H54 (cell line): Measurements from ENCODE around the gene MMEL1.

Experiments
- DNase-seq: peaks from one replicate; pipeline ENCODE4 v3.0.0; 2011; ENCODE audit warnings: low spot score, mixed read lengths; ENCODE audit not compliant: insufficient read length
- FAIRE-seq: peaks from 3 replicates; lab custom pipeline; 2011; peaks lifted over from hg19 to GRCh38; lab: Jason Lieb, UNC
- POLR2A ChIP-seq: IDR thresholded peaks from 2 replicates; pipeline ENCODE4 v1.6.1; 2011; ENCODE audit warnings: low read depth, mild to moderate bottlenecking, low read length

The MMEL1 gene

DNA sequence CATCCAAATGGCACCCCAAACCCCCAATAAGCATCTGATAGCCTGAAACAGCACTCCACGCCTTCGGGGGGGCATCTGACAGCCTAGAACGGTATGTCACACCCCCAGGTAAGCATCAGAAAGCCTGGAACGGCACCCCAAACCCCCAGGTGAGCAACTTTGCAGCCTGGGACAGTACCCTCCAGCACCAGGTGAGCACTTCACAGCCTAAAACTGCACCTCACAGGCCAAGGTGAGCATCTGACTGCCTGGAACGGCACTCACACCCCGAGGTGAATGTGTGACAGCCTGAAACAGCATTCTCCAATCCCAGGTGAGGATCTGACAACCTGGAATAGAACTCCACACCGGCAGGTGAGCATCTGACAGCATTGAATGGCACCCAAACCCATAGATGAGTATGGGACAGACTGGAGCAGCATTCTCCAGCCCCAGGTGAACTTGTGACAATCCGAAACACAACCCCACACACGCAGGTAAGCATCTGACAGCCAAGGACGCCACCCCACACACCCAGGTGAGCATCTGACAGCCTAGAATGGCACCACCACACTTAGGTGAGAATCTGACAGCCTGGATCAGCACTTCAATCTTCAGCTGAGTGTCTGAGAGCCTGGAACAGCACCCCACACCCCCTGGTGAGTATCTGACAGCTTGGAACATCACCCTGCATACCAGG is 18.3 kb upstream of the MMEL1 start:
- FAIRE-seq (no peak), DNase-seq (no peak)
- TF ChIP-seq POLR2A: no peak

DNA sequence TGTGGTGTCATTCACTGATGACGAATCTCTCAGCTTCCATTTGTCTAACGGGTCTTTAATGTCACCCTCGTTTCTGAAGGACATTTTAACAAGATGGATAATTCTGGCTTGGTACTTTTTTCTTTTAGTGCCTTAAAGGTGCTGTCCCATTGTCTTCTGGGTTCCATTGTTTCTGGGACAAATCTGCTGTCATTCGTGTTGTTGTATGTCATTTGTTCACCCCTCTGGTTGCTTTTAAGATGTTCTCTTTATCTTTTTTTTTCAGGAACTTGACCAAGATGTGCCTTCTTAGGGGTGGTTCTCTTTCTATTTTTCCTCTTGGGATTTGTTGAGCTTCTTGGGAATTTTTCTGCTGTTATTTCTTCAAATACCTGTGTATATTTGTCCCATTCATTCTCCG is 14.0 kb upstream of the MMEL1 start:
- TF ChIP-seq POLR2A: no peak
- DNase-seq (no peak), FAIRE-seq (no peak)

DNA sequence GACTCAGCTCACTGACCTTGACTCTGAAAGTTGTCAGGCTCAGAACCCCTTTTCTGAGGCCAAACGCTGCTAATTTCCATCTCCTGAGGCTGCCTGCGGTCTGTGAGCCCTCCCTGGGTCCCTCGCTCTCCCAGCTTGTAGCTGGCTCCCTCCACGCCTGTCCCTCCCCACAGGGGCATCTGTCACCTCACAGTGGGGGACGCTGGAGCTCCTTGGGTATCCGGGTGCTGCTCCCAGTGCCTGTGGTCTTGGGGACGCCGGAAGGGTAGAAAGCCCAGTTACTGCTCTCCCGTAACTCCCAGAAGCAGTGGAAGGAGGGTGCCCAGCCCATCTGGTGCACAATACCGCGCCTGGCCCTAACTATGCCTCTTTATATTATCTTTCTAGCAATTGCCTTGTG is 13.0 kb upstream of the MMEL1 start:
- DNase-seq: no peak
- no peak for FAIRE-seq
- no peak for TF ChIP-seq POLR2A

DNA sequence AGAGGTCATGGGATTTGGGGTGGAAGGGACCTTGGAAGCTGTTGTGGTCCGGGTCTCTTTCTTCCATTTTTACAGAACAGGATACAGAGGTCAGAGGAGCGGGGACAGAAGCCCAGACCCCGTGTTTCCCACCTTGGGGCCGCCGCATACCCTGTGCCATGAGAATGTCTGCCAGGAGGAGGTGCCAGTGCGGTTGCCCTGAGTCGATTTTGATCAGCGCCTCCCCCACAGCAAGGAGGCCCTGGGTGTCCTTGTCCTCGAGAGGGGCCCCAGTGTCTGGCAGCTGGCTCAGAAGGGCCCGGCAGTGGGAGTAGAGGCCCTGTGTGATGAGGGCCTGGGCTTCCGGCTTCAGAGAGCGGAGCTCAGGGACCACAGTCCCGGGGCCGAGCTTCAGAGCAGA is 12.3 kb upstream of the MMEL1 start:
- FAIRE-seq: no peak
- no peak for TF ChIP-seq POLR2A

DNA sequence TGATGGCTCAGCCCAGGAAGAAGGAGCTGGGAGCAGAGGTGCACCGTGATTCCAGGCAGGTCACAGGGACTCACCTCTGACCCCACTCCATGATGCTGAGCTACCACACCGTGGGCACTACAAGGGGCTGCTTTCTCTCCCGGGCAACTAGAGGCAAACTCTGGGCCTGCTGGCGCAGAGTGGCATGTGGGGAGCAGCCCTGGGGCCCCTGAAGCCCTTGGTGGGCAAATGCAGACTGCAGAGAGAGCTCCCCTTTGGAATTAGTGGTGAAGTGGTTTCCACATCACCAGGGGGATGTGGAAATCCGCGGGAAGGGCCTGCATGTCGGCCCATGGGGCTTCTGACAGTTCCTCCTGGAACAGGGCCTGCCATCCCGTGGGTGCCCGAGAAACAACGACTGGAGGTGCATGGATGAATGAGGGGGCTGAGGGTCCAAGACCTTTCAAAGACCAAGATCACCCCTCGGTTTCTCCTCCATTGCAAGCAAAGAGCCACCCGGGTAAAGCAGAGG is 11.8 kb upstream of the MMEL1 start:
- FAIRE-seq (no peak), DNase-seq (no peak)
- no peak for TF ChIP-seq POLR2A

More for the DNA sequence above, 12.3 kb upstream of the MMEL1 start:
- DNase-seq: no peak

DNA sequence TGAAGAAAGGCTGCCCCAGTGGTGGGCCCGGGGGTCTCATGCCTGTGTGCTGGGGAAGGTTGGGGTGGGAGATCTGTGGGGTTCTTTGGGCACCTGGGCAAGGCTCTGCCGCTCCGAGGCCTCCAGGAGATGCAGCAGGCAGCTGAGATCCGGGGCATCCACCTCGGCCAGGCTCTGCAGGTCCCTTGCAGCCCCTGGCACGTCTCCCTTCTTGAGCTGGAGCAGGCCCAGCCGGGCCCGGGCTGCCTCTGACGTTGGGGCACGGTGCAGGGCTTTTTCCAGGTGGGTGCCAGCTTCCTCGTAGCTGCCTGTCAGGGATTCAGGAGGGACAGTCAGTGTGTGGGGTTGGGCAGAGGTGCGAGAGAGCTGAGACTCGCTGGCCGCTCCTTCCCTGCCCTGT is 11.4 kb upstream of the MMEL1 start:
- no peak for FAIRE-seq
- DNase-seq: no peak
- TF ChIP-seq POLR2A: no peak

DNA sequence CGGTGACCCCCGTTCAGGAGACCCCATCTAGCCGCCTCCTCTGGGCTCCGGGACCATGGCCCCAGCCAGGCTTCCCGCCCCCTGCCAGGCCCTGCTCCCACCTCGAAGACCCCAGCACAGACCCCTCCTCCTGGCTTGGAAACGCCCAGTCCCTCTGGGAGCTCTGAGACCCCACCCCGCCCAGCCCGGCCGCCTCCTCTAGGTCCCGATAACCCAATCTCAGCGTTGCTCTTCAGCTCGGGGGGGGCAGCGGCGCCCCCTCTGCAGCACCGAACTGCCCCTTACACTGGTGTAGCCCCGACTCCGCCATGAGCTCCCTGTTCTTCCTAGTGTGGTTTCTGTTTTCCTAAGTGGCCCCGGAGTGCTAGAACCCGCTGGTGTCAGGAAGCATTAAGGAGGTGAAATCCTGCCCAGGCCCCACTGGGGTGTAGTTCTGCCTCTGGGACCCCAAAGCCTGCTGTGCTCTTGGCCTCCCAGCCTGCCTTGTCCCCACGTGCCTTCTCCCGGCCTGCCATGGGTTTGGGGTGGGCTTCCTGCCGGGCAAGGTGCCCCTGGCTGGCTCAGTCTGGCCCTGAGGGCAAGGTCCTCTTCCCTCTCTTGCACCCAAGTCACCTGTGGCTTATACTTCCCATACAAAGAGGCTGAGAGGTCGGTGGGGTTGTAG is 10.7 kb upstream of the MMEL1 start:
- DNase-seq (no peak), FAIRE-seq (no peak)
- TF ChIP-seq POLR2A: no peak

DNA sequence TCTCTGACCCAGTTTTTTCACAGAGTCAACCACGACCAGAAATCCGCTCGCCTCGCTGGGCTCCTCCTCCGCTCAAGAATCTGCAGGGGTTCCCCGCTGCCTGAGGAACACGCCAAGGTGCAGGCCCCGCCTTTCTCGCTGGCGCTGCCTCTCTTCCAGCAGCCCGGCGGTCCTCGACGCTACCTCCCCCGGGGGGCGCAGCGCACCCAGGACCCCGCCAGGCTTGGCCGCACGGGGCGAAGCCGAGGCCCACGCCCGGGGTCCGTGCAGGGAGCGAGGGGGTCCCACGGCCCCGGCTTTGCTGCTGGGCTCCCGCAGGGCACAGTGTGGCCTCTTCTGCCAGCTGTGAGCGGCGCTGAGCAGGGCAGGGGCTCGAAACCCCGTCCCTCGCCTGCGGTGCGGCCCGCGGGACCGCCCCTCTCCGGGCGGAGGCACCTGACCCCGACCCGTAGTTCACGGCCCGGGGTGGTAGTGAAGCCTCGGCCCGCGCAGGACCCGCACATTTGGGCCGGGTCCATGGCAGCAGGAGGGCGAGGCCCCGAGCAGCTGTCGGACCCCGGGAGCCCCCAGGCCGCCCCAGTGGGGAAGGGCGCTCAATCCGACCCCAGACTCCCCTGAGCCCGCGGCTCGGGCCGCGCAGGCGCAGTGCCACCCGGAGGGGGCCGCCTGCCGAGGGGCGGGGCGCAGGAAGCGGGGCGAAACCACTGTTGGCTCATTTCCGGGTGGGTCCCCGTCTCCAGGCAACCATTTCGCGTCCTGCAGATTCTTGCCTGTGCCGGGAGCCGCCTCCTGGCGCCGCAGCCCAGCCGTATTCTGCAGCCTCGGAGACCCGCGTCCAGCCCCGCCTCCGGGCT is 10.0 kb upstream of the MMEL1 start:
- DNase-seq: peak; percentile 98
- no peak for FAIRE-seq
- TF ChIP-seq POLR2A: peak; percentile 42; the same call in 1 of the 2 replicates

DNA sequence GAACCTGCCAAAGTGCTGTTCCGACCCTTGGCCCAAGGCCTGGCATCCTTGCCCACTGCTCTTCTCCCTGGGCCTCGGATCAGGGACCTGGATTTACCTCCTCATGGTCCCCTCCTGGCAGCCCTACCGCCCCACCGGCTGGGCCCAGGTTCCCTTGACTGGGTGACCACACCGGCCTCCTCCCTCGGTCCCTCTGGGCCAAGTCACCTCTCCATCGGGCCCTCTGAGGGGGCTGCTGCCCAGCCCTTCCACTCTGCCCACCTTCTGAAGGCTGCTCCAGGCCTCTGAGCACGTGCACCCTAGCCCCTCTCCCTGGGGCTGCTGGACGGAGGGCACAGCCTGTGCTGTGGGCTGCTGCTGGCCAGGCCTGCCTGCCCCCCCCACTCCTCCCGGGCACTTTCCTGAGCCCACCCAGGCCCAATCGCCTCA is 9.3 kb upstream of the MMEL1 start:
- no peak for FAIRE-seq

DNA sequence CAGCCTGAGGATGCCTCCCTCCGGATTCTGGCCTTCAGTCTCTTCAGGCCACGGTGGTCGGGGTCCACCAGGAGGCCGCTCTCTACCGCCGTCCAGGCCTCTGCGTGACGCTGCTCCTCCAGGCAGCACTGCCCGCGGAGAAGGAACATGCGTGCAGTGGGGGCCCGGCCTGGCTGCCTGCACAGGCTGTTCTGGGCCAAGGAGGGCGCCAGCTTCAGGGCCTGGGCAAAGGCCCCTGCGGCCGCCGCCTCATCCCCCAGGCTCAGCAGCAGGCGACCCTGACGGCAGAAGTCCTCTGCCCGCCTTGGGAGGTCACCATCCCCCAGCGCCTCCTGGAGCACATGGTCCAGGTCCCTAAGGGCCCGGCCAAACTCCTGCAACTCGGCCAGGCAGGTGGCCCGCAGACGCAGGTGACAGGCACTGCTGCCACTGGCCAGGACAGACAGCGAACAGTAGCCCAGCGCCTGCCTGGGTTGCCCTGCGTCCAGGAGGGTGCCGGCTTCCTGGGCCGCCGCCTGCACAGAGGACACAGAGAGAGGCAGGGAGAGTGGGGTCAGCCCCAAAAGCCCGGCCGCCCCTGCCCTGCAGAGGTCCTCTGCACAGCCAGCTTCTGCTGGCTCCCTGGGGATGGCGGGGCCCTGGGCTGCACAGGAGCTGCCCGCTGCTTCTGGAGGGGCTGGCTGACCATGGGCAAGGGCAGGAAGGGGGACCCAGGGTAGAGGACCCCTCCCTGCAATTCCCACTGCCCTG is 8.7 kb upstream of the MMEL1 start:
- TF ChIP-seq POLR2A: no peak
- DNase-seq: no peak
- FAIRE-seq: no peak

More for the DNA sequence above, 9.3 kb upstream of the MMEL1 start:
- DNase-seq: no peak
- TF ChIP-seq POLR2A: no peak

DNA sequence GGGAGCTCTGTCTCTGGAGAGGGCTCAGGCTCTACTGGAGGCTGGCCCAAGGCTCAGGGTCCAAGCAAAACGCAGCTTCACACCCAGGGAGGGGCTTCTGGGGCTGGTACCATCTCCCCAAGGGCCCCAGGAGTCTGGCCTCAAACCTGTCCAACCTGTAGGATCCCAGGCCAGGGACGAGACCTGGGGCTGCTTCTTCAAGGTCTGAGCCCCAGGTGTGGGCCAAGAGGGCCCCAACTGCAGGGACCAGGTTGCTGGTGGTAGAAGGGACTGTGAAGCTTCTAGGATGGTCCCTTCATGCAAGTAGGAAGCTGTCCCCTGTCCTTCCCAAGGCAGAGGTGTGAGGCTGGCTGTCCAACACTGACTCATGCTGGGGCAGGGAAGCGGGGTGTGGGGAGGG is 7.8 kb upstream of the MMEL1 start:
- no peak for FAIRE-seq
- TF ChIP-seq POLR2A: no peak
- DNase-seq: no peak

DNA sequence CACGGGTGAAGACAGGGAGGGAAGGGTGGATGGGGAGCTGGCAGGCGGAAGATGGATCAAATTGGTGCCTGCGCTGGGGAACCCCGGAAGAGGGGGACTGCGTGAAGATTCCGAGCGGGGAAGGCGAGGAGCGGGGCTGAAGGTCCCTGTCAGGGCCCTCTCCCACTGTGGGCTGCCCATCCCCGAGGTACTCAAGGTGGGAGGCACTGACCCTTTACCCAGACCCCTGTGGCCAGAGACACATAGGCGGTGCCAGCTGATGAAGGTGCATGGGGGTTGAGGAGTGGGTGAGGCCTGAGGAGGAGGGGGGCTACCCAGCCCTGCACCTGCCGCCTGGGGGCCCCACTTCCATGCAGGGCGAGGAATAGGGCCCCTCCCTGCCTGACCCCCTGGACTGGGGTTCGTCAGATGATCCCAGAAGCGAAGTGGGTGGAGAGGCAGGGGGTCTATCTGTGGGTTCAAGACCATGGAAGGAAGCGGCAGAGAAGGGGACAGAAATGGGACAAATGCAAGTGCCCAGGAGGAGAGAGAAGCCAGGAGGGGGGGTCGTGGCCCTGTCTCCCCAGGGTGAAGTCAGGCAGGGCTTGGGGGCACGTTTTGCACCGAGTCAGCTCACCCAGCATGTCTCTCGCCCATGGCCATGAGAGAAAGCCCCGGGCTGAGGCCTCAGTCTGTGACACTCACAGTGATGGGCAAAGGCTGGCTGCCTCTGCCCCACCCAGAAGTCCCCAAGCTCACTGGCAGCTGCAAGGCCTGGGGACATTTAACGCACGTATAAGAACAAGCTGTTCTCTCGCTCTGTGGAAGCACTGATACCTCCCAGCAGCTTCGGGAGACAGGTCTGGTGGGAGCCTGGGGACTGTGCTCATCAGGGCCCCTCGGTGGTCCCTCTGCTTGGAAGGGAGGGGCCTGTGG is 7.0 kb upstream of the MMEL1 start:
- DNase-seq (no peak), FAIRE-seq (no peak)
- no peak for TF ChIP-seq POLR2A
